H7 (cell line): ENCODE results near the gene LSP1. TPM values are rescaled to one million over a fixed set of nuclear protein-coding genes. Genes with fewer than 3 reads are reported as not detected.
"Not testable (repeated sequence)": the region's sequence is repeated elsewhere in the genome, so short reads cannot be mapped to it uniquely, and the experiment has no call there.

Experiments
- DNase-seq: peaks from one replicate; pipeline ENCODE4 v3.0.0; 2012
- H3K27me3 ChIP-seq: 2 replicates; pipeline ENCODE4 v1.6.0; 2011; ENCODE audit warnings: mild to moderate bottlenecking, low read length; ENCODE audit not compliant: control insufficient read depth, insufficient read depth
- H3K36me3 ChIP-seq: replicated peaks from 2 replicates; pipeline ENCODE4 v1.5.1; 2011; ENCODE audit warnings: low read length; ENCODE audit not compliant: control insufficient read depth, insufficient read depth
- H3K4me3 ChIP-seq: 2 replicates; pipeline ENCODE4 v1.5.1; 2011; ENCODE audit warnings: low read depth, mild to moderate bottlenecking, control low read depth, low read length, moderate library complexity; ENCODE audit not compliant: insufficient read depth
- total RNA-seq: library from RNA; depleted of rRNA; stranded (reverse); fragments of >200 nt; shearing (Covaris generic); gene quantifications from 2 replicates; pipeline ENCODE4 v1.2.3, GENCODE V29; 2014; rRNA removed

The LSP1 gene, protein sequence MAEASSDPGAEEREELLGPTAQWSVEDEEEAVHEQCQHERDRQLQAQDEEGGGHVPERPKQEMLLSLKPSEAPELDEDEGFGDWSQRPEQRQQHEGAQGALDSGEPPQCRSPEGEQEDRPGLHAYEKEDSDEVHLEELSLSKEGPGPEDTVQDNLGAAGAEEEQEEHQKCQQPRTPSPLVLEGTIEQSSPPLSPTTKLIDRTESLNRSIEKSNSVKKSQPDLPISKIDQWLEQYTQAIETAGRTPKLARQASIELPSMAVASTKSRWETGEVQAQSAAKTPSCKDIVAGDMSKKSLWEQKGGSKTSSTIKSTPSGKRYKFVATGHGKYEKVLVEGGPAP
- total RNA-seq, result 0.35 and 2.0 TPM in 2 replicates

DNA sequence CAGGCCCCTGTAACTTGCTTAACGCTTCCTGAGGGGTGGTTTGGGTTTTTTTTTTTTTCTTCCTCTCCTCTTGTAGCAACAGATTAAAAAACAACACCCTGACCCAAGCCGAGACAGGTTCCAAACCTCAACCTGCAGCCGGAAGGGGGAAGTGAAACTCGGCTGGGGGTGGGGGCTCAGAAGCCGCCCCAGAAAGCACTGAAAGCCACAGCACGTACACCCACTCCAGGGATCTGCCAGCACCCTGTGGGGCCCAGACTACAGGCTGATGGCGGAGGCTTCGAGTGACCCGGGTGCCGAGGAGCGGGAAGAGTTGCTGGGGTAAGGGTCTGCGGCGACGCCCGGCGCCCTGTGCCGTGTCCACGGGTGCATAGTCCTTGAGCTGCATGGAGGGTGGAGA, at the start of gene LSP1:
LSP1 (plus strand) TSS at position 208 of the 400 bp plus-strand sequence; CDS start at position 269, 61 bp downstream.
- no peak for DNase-seq
- H3K36me3 ChIP-seq, result no peaks in the 10 kb centered on the region

DNA sequence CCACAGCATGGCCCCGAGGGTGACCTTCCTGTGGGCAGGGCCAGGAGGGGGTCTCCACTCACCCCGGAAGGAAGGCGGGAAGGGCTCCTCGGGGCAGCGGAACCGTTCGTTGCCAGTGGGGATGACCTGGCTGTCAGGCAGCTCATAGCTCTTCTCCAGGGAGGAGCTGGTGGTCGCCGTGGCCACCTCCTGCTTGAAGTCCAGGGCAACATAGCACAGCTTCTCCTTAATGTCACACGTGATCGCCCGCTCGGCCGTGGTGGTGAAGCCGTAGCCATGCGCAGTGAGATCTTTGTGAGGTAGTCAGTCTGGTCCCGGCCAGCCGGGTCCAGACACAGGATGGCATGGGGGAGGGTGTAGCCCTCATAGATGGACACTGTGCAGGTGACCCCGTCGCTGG, 49.6 kb upstream of the LSP1 start:
- Histone ChIP-seq H3K36me3 (no peaks in the 10 kb centered on the region), H3K27me3 (no peaks in the 10 kb centered on the region), H3K4me3 (no peak overlapping the region)
- DNase-seq, result no peak

More for the DNA sequence above, at the start of gene LSP1:
- Histone ChIP-seq H3K4me3 (no peak within 1 kb of the TSS), H3K27me3 (no peaks in the 10 kb centered on the region)

DNA sequence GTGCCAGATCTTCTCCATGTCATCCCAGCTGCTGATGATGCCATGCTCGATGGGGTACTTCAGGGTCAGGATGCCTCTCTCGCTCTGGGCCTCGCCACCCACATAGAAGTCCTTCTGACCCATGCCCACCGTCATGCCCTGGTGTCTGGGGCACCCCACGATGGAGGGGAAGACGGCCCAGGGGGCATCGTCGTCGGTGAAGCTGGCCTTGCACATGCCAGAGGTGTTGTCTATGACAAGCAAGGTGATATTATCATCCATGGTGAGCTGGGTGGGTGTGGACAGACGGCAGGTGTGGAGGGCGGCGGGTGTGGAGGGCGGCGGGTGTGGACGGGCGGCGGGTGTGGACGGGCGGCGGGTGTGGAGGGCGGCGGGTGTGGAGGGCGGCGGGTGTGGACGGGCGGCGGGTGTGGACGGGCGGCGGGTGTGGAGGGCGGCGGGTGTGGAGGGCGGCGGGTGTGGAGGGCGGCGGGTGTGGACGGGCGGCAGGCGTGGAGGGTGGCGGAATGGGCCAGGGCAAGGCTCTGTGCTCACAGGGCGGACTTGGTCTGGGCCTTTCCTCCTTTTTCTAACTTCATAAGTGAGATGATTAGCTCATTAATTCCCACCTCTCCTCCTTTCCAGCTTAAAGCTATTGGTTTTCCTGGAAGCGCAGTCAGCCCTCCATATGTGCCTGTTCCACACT, 48.9 kb upstream of the LSP1 start:
- not testable (repeated sequence) for H3K4me3 ChIP-seq, H3K36me3 ChIP-seq, DNase-seq, H3K27me3 ChIP-seq

DNA sequence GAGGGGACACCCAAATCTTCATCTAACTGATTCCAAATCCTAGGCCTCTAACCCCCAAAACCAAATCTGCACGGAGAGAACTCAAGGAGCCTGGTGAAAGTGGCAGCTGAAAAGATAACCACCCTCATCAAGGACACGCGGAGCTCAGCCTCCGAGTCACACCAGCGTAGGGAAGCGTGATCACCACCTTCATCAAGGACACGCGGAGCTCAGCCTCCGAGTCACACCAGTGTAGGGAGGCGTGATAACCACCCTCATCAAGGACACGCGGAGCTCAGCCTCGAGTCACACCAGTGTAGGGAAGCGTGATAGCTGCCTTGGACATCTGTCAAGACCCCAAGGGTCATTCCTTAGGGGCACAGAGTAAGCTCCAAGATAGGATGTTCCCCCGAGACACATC, 47.4 kb upstream of the LSP1 start:
- H3K27me3 ChIP-seq, result no peaks in the 10 kb centered on the region
- no peak overlapping the region for H3K4me3 ChIP-seq
- no peaks in the 10 kb centered on the region for H3K36me3 ChIP-seq
- DNase-seq, result no peak

DNA sequence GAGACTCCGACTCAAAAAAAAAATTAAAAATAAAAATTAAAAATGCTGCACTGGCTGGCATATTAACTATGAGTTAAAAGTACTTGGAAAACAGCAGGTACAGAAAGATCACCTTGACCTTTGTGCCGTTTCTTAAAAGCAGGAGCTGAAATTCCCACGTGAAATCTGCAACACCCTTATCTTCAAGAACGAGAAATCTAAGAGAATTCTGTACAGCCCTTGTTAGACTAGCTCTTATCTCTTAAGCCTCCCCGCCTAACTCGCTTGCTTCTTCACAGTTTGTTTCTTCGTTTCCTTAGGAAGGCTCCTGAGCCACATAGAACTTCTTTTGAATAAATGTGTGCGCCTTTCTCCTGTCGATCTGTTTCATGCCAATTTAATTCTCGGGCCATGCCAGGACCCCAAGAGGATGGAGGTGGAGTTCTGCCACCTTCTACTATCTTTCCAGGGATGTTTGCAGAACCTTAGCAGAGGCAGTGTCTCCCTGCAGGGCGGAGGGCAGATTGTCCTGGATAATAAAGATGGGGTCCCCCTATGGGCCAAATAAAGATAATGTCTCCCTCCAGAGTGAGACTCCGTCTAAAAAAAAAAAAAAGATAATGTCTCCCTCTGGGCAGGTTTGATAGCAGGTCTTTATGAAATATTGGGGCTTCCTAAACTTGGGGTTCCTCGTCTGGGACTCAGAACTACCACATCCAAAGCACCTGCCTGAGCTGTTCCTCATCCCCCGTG, 45.5 kb upstream of the LSP1 start:
- DNase-seq, result peak; percentile 84
- no peaks in the 10 kb centered on the region for H3K36me3 ChIP-seq
- no peak overlapping the region for H3K4me3 ChIP-seq
- H3K27me3 ChIP-seq, result no peaks in the 10 kb centered on the region

DNA sequence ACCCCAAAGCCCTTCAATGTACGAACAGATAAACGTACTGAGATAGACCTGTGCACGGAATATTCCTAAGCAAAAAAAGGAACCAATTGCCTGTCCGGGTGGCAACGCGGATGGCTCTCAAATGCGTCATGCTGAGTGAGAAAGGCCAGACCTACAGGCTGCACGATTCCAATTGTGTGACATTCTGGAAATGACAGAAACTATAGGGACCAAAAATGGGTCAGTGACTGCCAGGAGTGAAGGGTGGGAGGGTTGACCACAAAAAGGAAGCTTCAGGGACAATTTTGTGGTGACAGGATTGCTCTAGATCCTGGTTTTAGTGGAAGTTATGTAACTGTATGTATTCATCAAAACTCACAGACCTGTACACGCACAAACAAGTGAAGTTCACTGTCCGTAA, 42.1 kb upstream of the LSP1 start:
- H3K4me3 ChIP-seq, result no peak overlapping the region
- H3K27me3 ChIP-seq, result no peaks in the 10 kb centered on the region
- H3K36me3 ChIP-seq, result no peaks in the 10 kb centered on the region
- DNase-seq, result no peak

DNA sequence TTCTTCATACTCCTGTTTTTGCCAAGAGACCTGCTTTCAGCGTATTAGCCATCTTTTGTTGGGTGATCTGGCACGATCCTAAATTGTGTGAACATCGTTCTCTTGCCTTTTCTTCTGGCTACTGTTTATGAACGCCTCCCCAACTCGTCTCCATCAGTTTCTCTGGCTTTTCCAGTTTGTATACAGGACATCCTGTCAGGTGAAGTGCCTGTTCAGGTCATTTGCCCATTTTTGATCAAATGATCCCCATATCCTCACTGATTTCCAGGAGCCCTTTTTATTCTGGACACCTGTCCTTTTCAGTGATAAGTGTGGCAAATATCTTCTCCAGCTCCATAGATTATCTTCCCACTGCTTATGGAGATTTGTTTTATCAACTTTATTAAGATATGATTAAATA, 40.6 kb upstream of the LSP1 start:
- H3K27me3 ChIP-seq, result no peaks in the 10 kb centered on the region
- H3K4me3 ChIP-seq, result no peak overlapping the region
- no peak for DNase-seq
- no peaks in the 10 kb centered on the region for H3K36me3 ChIP-seq

DNA sequence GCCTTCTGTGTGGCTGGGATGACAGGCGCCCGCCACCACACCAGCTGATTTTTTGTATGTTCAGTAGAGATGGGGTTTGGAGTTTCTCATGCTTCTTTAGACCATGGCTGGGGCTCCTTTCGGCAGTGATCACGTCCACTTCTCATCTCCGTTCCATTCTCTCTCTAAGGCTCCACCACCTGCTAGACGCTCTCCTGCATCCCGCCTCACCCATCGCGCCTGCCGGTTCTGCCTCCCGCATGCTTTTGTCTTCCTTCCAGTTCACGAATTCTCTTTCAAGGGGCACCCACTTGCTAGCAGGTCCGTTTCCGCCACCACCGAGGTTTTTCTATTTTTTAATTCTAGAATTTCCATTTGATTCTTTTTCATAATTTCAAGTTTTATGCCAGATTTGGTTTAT, 40.1 kb upstream of the LSP1 start:
- Histone ChIP-seq H3K36me3 (no peaks in the 10 kb centered on the region), H3K4me3 (no peak overlapping the region), H3K27me3 (no peaks in the 10 kb centered on the region)
- DNase-seq, result no peak

DNA sequence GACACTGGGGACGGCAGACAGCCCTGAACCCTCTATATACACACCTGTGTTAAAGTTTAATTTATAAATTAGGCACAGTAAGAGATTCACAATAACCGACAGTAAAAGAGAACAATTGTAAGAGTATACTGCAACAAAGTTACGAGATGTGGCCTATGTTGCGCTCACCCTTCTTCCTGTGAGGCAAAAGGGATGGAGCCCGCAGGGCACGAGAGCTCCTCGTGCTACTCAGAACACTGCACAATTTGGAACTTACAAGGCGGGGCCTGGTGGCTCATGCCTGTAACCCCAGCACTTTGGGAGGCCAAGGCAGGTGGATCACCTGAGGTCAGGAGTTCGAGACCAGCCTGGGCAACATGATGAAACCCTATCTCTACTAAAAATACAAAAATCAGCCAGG, 39.5 kb upstream of the LSP1 start:
- not testable (repeated sequence) for DNase-seq, H3K36me3 ChIP-seq, H3K4me3 ChIP-seq, H3K27me3 ChIP-seq

DNA sequence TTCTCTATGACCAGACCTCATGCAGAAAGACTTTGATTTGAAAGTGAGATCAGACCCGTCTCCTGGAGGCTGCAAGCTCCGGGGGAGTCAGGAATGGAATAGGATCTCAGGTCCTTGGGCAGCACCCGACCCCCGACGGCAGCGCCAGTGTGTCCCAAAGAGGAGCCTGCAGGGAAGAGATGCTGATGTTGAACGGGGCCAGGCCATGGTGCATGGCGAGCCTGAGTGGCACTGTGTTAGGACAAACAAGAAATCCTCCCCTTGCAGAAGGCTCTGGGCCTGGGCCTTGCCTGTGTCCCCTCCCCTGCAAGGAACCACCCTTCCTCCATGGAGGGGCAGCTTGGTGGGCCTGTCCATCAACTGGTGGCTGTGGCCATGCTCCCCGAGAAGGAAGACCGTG, 38.2 kb upstream of the LSP1 start:
- no peaks in the 10 kb centered on the region for H3K27me3 ChIP-seq
- H3K4me3 ChIP-seq, result no peak overlapping the region
- H3K36me3 ChIP-seq, result no peaks in the 10 kb centered on the region
- no peak for DNase-seq

DNA sequence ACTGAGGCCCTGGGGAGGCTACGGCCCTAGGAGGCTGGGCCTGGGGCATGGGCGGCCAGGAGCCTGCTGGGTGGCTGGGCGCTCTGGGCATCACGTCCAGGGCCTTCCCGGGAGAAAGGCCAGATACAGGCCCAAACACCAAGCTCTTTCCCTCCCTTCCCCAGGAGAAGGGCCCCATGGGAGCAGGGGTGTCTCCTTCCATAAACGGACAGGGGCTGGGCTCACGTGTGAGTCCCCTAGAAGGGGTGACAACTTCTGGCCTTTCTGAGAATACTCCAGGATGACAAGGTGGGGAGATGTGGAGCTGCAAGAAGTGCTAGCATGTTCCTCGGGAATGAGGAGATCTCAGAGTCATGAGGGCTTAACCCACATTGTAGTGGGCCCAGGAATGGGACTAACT, 37.6 kb upstream of the LSP1 start:
- DNase-seq, result no peak
- Histone ChIP-seq H3K4me3 (no peak overlapping the region), H3K27me3 (no peaks in the 10 kb centered on the region), H3K36me3 (no peaks in the 10 kb centered on the region)

DNA sequence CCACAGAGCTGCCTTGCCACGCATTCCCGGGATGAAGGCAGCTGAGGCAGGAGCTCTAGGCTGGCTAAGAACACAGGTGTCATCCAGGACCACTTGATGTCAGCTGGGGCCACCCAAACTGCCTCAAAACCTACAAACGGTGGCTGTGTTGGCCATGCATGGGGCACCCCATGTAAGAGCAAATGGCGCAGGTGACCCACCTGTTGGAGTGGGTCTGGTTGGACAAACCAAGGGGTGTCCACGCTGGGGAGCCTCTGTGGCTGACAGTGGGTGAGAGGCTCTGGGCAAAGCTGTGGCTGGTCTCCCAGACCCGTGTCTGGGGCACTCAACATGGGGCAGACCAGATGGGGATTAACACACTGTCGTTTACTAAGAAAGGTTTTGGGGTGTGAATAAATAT, 37.1 kb upstream of the LSP1 start:
- Histone ChIP-seq H3K27me3 (no peaks in the 10 kb centered on the region), H3K4me3 (no peak overlapping the region), H3K36me3 (no peaks in the 10 kb centered on the region)
- no peak for DNase-seq

DNA sequence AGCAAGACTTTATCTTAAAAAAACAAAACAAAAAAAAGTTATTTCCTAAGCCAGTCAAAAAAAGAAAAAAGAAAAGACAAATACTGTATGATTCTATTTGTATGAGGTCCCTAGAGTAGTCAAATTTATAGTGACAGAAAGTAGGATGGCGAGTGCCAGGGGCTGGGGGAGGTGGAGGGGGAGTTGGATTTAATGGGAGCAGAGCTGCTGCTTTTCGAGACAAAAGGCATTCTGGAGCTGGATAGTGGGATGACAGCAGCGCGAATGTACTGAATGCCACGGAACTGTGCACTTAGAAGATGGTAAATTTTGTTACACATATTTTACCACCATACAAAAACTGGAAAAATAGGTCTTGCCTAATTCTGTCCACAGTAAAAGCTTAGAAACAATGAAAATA, 35.9 kb upstream of the LSP1 start:
- no peak for DNase-seq
- Histone ChIP-seq H3K4me3 (no peak overlapping the region), H3K27me3 (no peaks in the 10 kb centered on the region), H3K36me3 (no peaks in the 10 kb centered on the region)

DNA sequence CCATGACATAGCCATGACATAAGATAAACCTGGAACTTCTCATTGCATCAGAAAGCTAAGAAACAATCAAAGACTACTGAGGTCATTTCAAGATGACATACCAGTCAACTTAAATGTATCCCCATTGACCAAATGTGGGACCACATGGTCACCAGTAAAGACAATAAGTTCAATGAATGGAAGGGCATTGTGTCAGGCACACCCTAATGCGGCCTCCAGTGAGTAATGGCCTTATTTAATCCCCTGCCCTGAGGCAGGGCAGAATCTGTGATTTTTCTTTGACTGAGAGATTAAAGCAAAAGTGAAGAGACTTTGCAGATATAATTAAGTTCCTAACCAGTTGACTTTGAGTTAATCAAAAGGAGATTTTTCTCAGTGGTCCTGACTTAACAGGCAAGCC, 35.4 kb upstream of the LSP1 start:
- no peaks in the 10 kb centered on the region for H3K27me3 ChIP-seq
- DNase-seq, result no peak
- no peaks in the 10 kb centered on the region for H3K36me3 ChIP-seq

DNA sequence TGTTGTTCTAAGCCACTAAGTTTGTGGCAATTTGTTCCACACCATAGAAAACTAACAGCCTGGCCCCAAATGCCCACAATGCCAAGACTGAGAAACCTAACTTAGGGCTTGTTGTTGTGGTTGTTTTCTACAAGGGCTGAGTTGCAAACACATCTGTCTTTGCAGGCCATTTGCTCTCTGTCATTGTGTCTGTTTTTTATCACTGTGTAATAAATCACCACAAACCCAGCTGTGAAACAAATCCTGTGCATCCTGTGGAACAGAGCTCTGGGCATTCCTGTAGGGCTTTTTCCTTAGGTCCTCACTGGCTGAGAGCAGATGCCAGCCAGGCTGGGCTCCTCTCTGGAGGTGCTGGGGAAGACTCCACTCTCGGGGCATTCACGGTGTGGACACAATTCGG, 33.8 kb upstream of the LSP1 start:
- no peak overlapping the region for H3K4me3 ChIP-seq

More for the DNA sequence above, 35.4 kb upstream of the LSP1 start:
- no peak overlapping the region for H3K4me3 ChIP-seq

More for the DNA sequence above, 33.8 kb upstream of the LSP1 start:
- no peaks in the 10 kb centered on the region for H3K36me3 ChIP-seq
- DNase-seq, result no peak
- H3K27me3 ChIP-seq, result no peaks in the 10 kb centered on the region
